NCI-H345 treated with DMSO at 0.1 percent for 48 hours (cell line): Measurements from ENCODE around the gene HPS3.
"Not testable (repeated sequence)": the region's sequence is repeated elsewhere in the genome, so short reads cannot be mapped to it uniquely, and the experiment has no call there.

Experiments
- DNase-seq: peaks from one replicate; lab custom pipeline; 2025; ENCODE audit not compliant: unreplicated experiment; lab: John Stamatoyannopoulos, UW

Gene HPS3

GRCh38 chr3:149186219-149186618, 56.8 kb downstream of the HPS3 start:
- no peak for DNase-seq

DNA sequence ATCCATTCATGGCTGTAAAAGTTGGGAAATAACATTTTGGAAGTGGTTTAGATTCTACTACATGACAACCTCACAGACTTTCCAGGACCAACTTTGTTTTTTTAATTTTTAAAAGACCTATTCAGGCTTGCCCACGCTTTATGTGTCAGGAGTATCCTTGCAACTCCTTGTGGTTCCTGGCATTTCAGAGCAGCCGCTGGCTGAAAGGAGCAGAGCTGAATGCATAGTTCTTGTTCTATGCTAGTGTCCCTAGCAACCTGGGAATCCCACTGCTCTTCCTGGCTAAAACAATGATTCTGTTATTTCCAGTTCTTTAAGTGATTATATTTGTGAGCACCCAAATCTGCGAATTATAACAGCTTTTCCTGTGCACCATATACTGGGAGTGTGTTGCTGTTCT, 57.3 kb downstream of the HPS3 start:
- DNase-seq = no peak

GRCh38 chr3:149188494-149188893, 59.1 kb downstream of the HPS3 start:
- no peak for DNase-seq

- DNase-seq = no peak
Observed at GRCh38 chr3:149195221-149195620, 65.8 kb downstream of the HPS3 start.

- not testable (repeated sequence) for DNase-seq
Observed at GRCh38 chr3:149196805-149197592, 67.6 kb downstream of the HPS3 start.

- no peak for DNase-seq
Observed at GRCh38 chr3:149197669-149198068, 68.2 kb downstream of the HPS3 start.

- no peak for DNase-seq
Observed at GRCh38 chr3:149198611-149199010, 69.2 kb downstream of the HPS3 start.

GRCh38 chr3:149199474-149199873, 70.0 kb downstream of the HPS3 start:
- no peak for DNase-seq

- no peak for DNase-seq
Observed at GRCh38 chr3:149203758-149204157, 74.3 kb downstream of the HPS3 start.

DNA sequence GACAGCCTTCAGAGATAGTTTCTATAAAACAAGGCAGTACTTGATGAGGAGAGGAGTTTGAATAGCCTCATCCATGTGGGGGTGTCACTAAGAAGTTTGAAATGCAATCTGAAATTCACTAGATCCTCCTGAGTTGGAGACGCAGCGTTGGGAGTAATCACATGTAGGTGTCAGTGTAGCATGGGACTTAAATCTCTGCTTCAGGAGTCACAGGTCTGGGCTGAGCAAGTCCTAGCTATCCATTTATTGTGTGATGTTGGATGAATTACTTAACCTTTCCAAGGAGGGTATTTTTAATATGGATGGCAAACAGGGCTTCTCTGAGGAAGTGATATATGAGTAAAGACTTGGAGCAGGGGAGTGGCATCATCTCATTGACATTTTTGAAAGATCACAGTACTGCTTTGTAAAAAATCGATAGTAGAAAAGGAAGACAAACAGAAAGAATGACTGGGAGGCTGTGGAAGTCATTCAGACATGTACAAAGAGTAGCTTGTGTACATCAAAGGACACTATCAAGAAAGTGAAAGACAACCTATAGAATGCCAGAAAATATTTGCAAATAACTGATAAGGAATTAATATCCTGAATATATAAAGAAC, 75.1 kb downstream of the HPS3 start:
- no peak for DNase-seq

DNA sequence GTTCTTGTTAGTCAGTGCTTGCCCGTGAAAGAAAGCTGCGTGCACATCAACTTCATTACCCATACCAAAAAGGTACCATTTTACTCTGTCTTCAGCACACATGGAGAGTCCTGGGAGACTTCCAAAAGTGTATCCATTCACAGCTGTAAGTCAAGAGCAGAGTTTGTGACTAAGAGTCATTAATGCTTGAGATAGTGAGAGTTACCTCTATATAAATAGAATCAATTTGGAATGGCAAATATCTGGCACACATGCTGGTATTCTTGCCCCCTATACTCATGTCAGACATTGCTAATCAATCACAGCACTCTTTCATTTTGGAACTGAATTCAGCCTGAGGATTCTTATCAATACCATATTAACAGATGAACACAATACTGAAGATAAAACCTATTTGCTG, 78.0 kb downstream of the HPS3 start:
- DNase-seq = no peak

GRCh38 chr3:149209431-149209830, 80.0 kb downstream of the HPS3 start:
- no peak for DNase-seq

DNA sequence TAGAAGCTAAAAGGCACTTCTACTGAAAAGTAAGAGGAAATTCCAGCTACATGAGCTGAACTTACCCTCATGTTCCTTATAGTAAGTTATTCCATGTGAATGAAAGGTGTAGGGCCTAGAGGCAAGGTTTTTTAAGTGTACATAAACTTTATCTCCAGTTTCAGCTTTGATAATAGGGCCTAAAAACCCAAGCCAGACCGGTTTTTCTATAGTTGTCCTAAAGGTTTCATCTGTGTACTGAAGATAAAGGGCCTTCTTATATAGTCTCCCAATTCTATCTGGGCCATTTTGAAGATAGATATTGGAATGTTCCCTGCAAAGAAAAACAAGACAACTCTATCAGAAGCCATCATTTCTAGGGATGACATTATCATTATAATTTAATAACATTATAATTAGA, 82.9 kb downstream of the HPS3 start:
- DNase-seq = no peak

DNA sequence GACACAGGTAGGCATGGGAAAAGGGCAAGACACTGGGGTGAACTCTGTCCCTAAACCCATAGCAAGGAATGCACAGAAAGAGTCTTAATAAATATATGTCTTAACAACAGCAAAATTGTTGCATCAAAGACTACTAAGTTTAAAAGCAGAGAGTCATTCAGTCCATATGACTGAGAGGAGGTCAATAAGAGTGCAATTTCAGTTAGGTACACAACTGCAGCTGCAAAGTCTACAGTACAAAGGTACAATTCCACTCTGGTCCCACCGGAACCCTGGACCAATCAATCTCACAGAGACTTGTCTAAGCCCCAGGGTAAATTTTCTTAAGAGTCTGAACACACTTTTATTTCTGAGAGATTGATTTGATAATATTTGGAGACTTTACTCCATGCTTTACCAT, 85.3 kb downstream of the HPS3 start:
- no peak for DNase-seq

GRCh38 chr3:149215515-149215914, 86.1 kb downstream of the HPS3 start:
- no peak for DNase-seq

DNA sequence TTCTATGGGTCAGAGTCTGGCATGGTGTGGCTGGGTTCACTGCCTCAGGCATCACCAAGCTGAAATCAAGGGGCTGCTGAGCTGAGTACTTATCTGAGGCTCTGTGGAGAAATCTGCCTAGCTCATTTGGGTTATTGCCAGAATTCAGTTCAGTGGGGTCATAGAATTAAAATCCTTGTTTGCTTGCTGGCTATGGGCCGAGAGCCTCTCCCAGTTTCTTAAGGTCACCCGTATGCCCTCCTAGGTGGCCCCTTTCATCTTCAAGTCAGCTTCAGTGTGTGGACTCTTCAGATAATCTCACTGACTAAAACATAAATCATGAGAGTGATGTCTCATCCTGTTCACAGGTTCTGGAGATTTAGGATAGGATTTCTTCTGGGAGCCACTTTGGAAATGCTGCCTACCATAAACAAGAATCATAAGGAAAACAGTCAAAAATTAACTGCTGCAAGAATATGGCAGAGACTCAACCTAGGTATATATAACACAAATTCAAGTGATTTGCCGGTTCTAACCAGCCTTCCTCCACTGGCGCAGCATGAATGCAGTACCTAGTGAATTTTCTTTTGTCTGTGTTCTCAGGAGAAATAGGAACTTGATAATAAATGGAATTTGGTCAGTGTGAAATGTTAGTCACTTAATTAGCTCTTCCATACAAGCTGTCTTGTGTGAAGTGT, 86.9 kb downstream of the HPS3 start:
- no peak for DNase-seq

DNA sequence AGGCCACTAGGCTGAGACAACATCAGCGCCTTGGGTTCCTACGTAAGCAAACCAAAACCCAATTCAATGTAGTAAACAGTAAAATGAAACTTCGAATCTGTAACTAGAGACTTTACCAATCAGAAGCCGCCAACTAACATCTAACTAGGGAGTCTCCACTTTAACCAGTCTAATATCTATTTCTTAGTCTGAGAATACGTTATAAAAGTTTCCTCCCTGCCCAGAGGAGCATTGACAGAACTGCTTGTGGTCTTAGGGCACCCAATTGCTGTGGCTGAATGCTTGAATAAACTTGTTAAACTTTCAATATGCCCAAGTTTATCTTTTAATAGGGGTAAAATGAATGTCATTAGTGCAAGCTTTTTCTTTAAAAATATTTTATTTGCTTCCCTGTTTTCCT, 87.9 kb downstream of the HPS3 start:
- DNase-seq = no peak

GRCh38 chr3:149219380-149220121, 90.1 kb downstream of the HPS3 start:
- not testable (repeated sequence) for DNase-seq

- DNase-seq = no peak
Observed at GRCh38 chr3:149221783-149222517, 92.5 kb downstream of the HPS3 start, which contains the start of gene CP. Gene CP (minus strand): TSS chr3:149221829. CDS start chr3:149221792, 37 bp downstream.
